ENCODE measurements around the gene SLF2. TPM values are rescaled to one million over a fixed set of nuclear protein-coding genes. Genes with fewer than 3 reads are reported as not detected.

SLF2 gene
- total and polyA plus RNA-seq, 2 of the 8 experiments (the other 6 are each of a cell fraction or from before 2014, with no cell fraction given), result 5.5 to 20.9 TPM

DNA sequence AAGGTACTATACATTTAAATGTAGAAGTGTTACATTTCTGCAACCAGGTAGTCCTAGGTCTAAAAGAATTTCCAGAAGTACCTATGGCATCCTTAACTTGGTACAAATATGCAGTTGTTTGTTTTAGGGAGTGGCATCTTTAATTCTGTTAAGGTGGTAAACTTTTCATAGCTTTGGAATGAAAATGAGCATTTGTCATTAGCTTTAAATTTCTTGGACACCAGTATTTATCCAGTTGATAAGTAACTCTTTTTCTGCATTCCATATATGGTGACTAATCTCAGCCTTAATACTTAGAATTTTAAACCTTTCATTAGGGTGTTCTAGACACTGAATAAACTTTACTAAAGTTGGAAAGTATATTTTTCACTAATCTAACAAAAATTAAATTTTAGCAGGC is 10.8 kb downstream of the SLF2 start:
- H2BK15ac ChIP-seq (ENCODE audit: low read length), result no peak overlapping the region
- TF ChIP-seq TEAD4 (IDR thresholded peaks at IDR 0.05; ENCODE audit: low read depth, low read length) (no peak), BCL11A (IDR thresholded peaks at IDR 0.05; ENCODE audit: low read depth in 2 of 2, low read length in 2 of 2) (no peak), KDM5A (IDR thresholded peaks at IDR 0.05; ENCODE audit: low read length) (no peak), POLR2A (IDR thresholded peaks at IDR 0.05; ENCODE audit: control extremely low read depth in 1 of 2, low read depth in 2 of 2, low read length in 2 of 2) (no peak), CHD1 (IDR thresholded peaks at IDR 0.05; ENCODE audit: low read depth, low read length) (no peak), TBP (IDR thresholded peaks at IDR 0.05; ENCODE audit: low read depth, low read length) (no peak), POU5F1 (IDR thresholded peaks at IDR 0.05; ENCODE audit: low read depth, low read length) (no peak), JUN (IDR thresholded peaks at IDR 0.05; ENCODE audit: low read depth, low read length) (no peak)
- TF ChIP-seq, protein P1, sequence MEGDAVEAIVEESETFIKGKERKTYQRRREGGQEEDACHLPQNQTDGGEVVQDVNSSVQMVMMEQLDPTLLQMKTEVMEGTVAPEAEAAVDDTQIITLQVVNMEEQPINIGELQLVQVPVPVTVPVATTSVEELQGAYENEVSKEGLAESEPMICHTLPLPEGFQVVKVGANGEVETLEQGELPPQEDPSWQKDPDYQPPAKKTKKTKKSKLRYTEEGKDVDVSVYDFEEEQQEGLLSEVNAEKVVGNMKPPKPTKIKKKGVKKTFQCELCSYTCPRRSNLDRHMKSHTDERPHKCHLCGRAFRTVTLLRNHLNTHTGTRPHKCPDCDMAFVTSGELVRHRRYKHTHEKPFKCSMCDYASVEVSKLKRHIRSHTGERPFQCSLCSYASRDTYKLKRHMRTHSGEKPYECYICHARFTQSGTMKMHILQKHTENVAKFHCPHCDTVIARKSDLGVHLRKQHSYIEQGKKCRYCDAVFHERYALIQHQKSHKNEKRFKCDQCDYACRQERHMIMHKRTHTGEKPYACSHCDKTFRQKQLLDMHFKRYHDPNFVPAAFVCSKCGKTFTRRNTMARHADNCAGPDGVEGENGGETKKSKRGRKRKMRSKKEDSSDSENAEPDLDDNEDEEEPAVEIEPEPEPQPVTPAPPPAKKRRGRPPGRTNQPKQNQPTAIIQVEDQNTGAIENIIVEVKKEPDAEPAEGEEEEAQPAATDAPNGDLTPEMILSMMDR (IDR thresholded peaks at IDR 0.05; ENCODE audit: control extremely low read depth in 1 of 3, insufficient read depth in 1 of 3, low read depth in 1 of 3, low read length in 3 of 3), result no peak
- no peak overlapping the region for H2BK120ac ChIP-seq (replicated peaks; ENCODE audit: low read depth, low read length)
- no peak overlapping the region for H3K23ac ChIP-seq (ENCODE audit: insufficient read length)
- H4K5ac ChIP-seq (ENCODE audit: insufficient read length, low read depth, low read length), result no peak overlapping the region
- H3K27ac ChIP-seq (ENCODE audit: low read depth, low read length), result no peak overlapping the region
- no peak overlapping the region for H4K91ac ChIP-seq (replicated peaks; ENCODE audit: insufficient read length, low read length)
- peaks cover 1% of the 10 kb centered on the region; the same call in 1 of the 2 replicates for H3K23me2 ChIP-seq (ENCODE audit: low read depth, low read length)
- no peak overlapping the region for H2AK5ac ChIP-seq (ENCODE audit: low read depth, low read length)
- no peak overlapping the region for H3K4me2 ChIP-seq (ENCODE audit: insufficient read depth in 1 of 2, low read depth in 2 of 2, low read length in 2 of 2)
- H3K4ac ChIP-seq (replicated peaks; ENCODE audit: insufficient read length, low read depth, low read length), result no peak overlapping the region
- no peaks in the 10 kb centered on the region for H3K9me3 ChIP-seq (ENCODE audit: insufficient read depth in 2 of 2, low read depth in 1 of 2, low read length in 1 of 2)
- FAIRE-seq, result no peak
- no peak overlapping the region for H4K8ac ChIP-seq (ENCODE audit: extremely low read depth, insufficient read depth, low read length)
- H3K4me1 ChIP-seq (replicated peaks in 1 of 4; ENCODE audit: control insufficient read depth in 3 of 4, insufficient read depth in 4 of 4, low read length in 3 of 4), result no peaks in the 10 kb centered on the region
- peaks cover 0 to under 1% of the 10 kb centered on the region in 2 experiments for H4K20me1 ChIP-seq (replicated peaks in 1 of 2; ENCODE audit: control insufficient read depth in 1 of 2, insufficient read depth in 2 of 2, low read length in 2 of 2)
- CTCF ChIA-PET (ENCODE audit: partially characterized antibody), result interaction anchor here (1.2 to 2.5 kb wide), 4 partner anchors 8 to 75 kb away, joined by 3 to 15 read pairs (median 4); no protein-coding TSS in a partner anchor
- no peak overlapping the region for H2BK5ac ChIP-seq (ENCODE audit: low read depth, low read length)
- no peaks in the 10 kb centered on the region for H3K27me3 ChIP-seq (replicated peaks in 1 of 4; ENCODE audit: control insufficient read depth in 3 of 4, extremely low read depth in 1 of 4, insufficient read depth in 3 of 4, low read length in 3 of 4)
- H3K79me1 ChIP-seq (ENCODE audit: low read depth, low read length), result no peaks in the 10 kb centered on the region
- POLR2A ChIA-PET (ENCODE audit: partially characterized antibody), result no interaction called here
- no peak overlapping the region for H2BK12ac ChIP-seq (ENCODE audit: low read depth, low read length)
- no peak overlapping the region for H2BK20ac ChIP-seq (ENCODE audit: low read length)
- H2AFZ ChIP-seq (ENCODE audit: low read length), result no peak overlapping the region
- H3K36me3 ChIP-seq (ENCODE audit: control insufficient read depth in 2 of 4, insufficient read depth in 4 of 4, low read length in 3 of 4), result peaks cover 8 to 62% (median 25%) of the 10 kb centered on the region in 4 experiments; a peak in 7 of 8 replicates
- H3K18ac ChIP-seq (ENCODE audit: extremely low read depth, low read length), result no peak overlapping the region
- H3K79me2 ChIP-seq (ENCODE audit: control insufficient read depth in 1 of 2, insufficient read depth in 2 of 2, low read length in 2 of 2), result no peaks in the 10 kb centered on the region
- no peak overlapping the region for H3K4me3 ChIP-seq (ENCODE audit: extremely low read depth in 1 of 4, insufficient read depth in 2 of 4, low read depth in 3 of 4, low read length in 4 of 4)
- H3K9ac ChIP-seq (replicated peaks in 1 of 4; ENCODE audit: extremely low read depth in 1 of 4, low read depth in 3 of 4, low read length in 3 of 4), result no peak overlapping the region
- H3K14ac ChIP-seq (ENCODE audit: insufficient read length), result no peak overlapping the region
- DNase-seq (ENCODE audit: low read depth in 1 of 2, low spot score in 2 of 2), result no peak
- no peak overlapping the region for H3K56ac ChIP-seq (replicated peaks; ENCODE audit: insufficient read length, low read depth, low read length)
